Central memory CD8-positive, alpha-beta T cell (primary cell): ENCODE data around the gene ZNF138.

ENCODE experiments used
- ATAC-seq: fragments of 150-1000 bp; cut with Tn5 transposase; replicated peaks from 2 replicates; pipeline ENCODE4 v1.10.0; 2022; ENCODE audit warnings: mild to moderate bottlenecking, moderate FRiP score, moderate number of reproducible peaks; ENCODE audit not compliant: poor library complexity, severe bottlenecking; ENCODE audit errors: extremely low read depth
- DNase-seq, 2 donors: peaks; one replicate each; pipeline ENCODE4 v3.0.0; 2021; ENCODE audit warnings: low spot score in 2 of 2
- H3K27ac Mint-ChIP-seq: one replicate; pipeline ENCODE4 v1.8.0; 2022; ENCODE audit warnings: low read depth, mild to moderate bottlenecking, moderate library complexity, mixed read lengths
- H3K27me3 Mint-ChIP-seq: one replicate; pipeline ENCODE4 v1.8.0; 2022; ENCODE audit warnings: mixed read lengths
- H3K36me3 Mint-ChIP-seq: one replicate; pipeline ENCODE4 v1.8.0; 2022; ENCODE audit warnings: mild to moderate bottlenecking, moderate library complexity, mixed read lengths; ENCODE audit not compliant: insufficient read depth
- H3K4me1 Mint-ChIP-seq: one replicate; pipeline ENCODE4 v1.8.0; 2022; ENCODE audit warnings: mixed read lengths
- H3K4me3 Mint-ChIP-seq: one replicate; pipeline ENCODE4 v1.8.0; 2022; ENCODE audit warnings: mild to moderate bottlenecking, moderate library complexity, mixed read lengths
- H3K9me3 Mint-ChIP-seq: one replicate; pipeline ENCODE4 v1.8.0; 2022; ENCODE audit warnings: mixed read lengths

Gene ZNF138

DNA sequence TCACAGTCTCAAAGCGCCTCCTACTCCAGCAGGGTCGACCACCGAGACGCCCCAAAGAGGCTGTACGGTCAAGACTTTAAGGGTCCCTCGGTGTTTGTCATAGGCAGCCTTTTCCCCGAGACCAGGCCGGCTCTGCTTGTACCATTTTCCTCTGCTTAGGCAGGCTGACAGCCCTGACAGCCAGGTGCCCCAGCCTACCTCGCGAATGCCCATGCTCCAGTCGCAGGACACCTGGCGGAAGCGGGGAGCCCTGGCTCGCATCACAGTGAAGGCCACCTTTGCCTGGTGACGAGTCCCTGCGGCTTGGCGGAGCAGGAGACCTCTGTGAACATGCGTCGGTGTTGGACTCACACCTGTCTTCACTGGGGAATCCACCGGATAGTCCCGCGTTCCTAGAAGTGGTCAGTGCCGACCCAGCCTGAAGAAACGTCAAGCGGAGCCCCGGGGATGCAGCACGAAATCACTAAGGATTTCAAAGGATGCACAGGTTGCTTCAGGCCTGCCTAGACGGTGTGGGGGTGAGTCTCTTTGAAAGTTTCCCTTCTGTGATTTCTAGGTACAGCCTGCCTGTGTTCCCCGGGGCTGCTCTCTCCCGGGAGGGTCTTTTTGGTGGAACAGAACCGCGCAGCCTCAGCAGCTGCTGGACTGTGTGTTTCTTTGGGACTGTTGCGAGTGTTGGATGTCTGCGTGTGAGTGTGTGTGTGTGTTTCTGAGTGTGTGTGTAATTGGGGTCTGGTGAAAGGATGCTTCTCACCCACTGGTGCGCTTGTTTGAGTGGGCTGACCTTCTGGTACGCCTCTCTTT lies 78.3 kb downstream of the ZNF138 start:
- peaks cover 5% of the 10 kb centered on the region for H3K36me3 Mint-ChIP-seq
- H3K27ac Mint-ChIP-seq, result no peak overlapping the region
- H3K9me3 Mint-ChIP-seq, result no peaks in the 10 kb centered on the region
- H3K27me3 Mint-ChIP-seq, result peaks cover 49% of the 10 kb centered on the region
- DNase-seq (no peak), ATAC-seq (no peak)
- no peak overlapping the region for H3K4me3 Mint-ChIP-seq
- peaks cover 8% of the 10 kb centered on the region for H3K4me1 Mint-ChIP-seq

GRCh38 chr7:64873155-64873500 lies 78.9 kb downstream of the ZNF138 start:
- H3K27ac Mint-ChIP-seq, result no peak overlapping the region
- ATAC-seq, result no peak
- no peaks in the 10 kb centered on the region for H3K9me3 Mint-ChIP-seq
- peaks cover 55% of the 10 kb centered on the region for H3K27me3 Mint-ChIP-seq
- no peak overlapping the region for H3K4me3 Mint-ChIP-seq
- DNase-seq, result no peak
- H3K4me1 Mint-ChIP-seq, result peaks cover 13% of the 10 kb centered on the region
- peaks cover 7% of the 10 kb centered on the region for H3K36me3 Mint-ChIP-seq

- Mint-ChIP-seq H3K36me3 (peaks cover 7% of the 10 kb centered on the region), H3K27me3 (peaks cover 59% of the 10 kb centered on the region), H3K9me3 (no peaks in the 10 kb centered on the region), H3K4me1 (peaks cover 13% of the 10 kb centered on the region), H3K27ac (no peak overlapping the region), H3K4me3 (no peak overlapping the region)
- DNase-seq (no peak), ATAC-seq (no peak)
These were observed 79.3 kb downstream of the ZNF138 start for GRCh38 chr7:64873517-64873916.

GRCh38 chr7:64874114-64874513 lies 79.9 kb downstream of the ZNF138 start:
- peaks cover 65% of the 10 kb centered on the region for H3K27me3 Mint-ChIP-seq
- peaks cover 13% of the 10 kb centered on the region for H3K4me1 Mint-ChIP-seq
- no peaks in the 10 kb centered on the region for H3K9me3 Mint-ChIP-seq
- H3K27ac Mint-ChIP-seq, result no peak overlapping the region
- DNase-seq, result no peak
- no peak for ATAC-seq
- peaks cover 7% of the 10 kb centered on the region for H3K36me3 Mint-ChIP-seq
- H3K4me3 Mint-ChIP-seq, result no peak overlapping the region

DNA sequence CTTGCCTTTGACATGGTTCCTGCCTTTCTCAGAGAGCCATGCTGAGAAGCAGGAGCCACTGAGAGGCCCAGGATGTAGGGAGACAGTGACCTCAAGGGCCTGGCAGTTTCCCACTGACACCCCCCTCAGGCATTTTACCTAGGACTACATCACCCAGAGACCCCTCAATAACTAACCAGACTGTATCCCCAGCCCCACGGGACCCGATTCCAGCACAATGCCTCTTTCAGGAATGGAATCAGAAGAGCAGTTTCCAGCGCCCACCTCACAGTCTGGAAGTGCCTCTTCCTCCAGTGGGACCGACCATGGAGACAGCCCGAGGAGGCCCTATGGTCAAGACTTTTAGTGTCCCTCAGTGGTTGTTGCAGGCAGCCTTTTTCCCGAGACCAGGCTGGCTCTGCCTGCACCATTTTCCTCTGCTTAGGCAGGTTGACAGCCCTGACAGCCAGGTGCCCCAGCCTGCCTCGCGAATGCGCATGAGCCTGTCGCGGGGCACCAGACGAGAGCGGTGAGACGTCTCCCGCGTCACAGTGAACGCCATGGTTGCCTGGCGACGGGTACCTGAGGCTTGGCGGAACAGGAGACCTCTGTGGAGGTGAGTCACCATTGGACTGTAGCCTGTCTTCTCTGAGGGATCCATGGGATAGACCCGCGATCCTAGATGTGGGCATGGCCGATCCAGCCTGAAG lies 80.5 kb downstream of the ZNF138 start:
- peaks cover 67% of the 10 kb centered on the region for H3K27me3 Mint-ChIP-seq
- H3K36me3 Mint-ChIP-seq, result peaks cover 7% of the 10 kb centered on the region
- no peak overlapping the region for H3K27ac Mint-ChIP-seq
- no peak overlapping the region for H3K4me3 Mint-ChIP-seq
- no peak for DNase-seq
- no peak for ATAC-seq
- no peaks in the 10 kb centered on the region for H3K9me3 Mint-ChIP-seq
- H3K4me1 Mint-ChIP-seq, result peaks cover 13% of the 10 kb centered on the region

DNA sequence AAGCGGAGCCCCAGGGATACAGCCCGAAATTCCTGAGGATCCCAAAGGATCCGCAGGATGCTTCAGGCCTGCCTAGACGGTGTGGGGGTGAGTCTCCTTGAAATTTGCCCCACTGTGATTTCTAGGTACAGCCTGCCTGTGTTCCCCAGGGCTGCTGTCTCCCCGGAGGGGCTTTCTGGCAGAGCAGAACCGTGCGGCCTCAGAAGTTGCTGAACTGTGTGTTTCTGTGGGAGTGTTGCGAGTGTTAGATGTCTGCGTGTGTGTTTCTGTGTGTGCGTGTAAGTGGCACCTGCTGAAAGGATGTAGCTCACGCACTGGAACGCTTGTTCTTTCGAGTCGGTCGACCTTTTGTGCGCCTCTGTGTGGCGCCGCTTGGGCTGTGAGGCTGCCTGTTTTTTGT lies 81.0 kb downstream of the ZNF138 start:
- Mint-ChIP-seq H3K4me3 (no peak overlapping the region), H3K9me3 (no peaks in the 10 kb centered on the region), H3K27ac (no peak overlapping the region), H3K36me3 (peaks cover 7% of the 10 kb centered on the region), H3K4me1 (peaks cover 13% of the 10 kb centered on the region), H3K27me3 (peaks cover 67% of the 10 kb centered on the region)
- DNase-seq, result no peak
- no peak for ATAC-seq

- H3K9me3 Mint-ChIP-seq, result no peaks in the 10 kb centered on the region
- no peak overlapping the region for H3K4me3 Mint-ChIP-seq
- peaks cover 65% of the 10 kb centered on the region for H3K27me3 Mint-ChIP-seq
- H3K36me3 Mint-ChIP-seq, result peaks cover 7% of the 10 kb centered on the region
- peaks cover 13% of the 10 kb centered on the region for H3K4me1 Mint-ChIP-seq
- no peak overlapping the region for H3K27ac Mint-ChIP-seq
- no peak for DNase-seq
- no peak for ATAC-seq
These were observed 81.6 kb downstream of the ZNF138 start for GRCh38 chr7:64875658-64876406.

- Mint-ChIP-seq H3K4me1 (peaks cover 13% of the 10 kb centered on the region), H3K36me3 (peaks cover 7% of the 10 kb centered on the region), H3K9me3 (no peaks in the 10 kb centered on the region), H3K4me3 (peak overlapping the region; percentile 74), H3K27me3 (peaks cover 65% of the 10 kb centered on the region), H3K27ac (peak overlapping the region; percentile 82)
- peak in 1 of 2 donors; percentile 63 for DNase-seq
- ATAC-seq, result peak; percentile 82
These were observed 82.8 kb downstream of the ZNF138 start for GRCh38 chr7:64876792-64877713.

- peaks cover 7% of the 10 kb centered on the region for H3K36me3 Mint-ChIP-seq
- H3K27ac Mint-ChIP-seq, result peak overlapping the region; percentile 82
- H3K27me3 Mint-ChIP-seq, result peaks cover 67% of the 10 kb centered on the region
- no peak for DNase-seq
- peaks cover 18% of the 10 kb centered on the region for H3K4me1 Mint-ChIP-seq
- H3K9me3 Mint-ChIP-seq, result no peaks in the 10 kb centered on the region
- ATAC-seq, result peak; percentile 47
- peak overlapping the region; percentile 74 for H3K4me3 Mint-ChIP-seq
These were observed 83.7 kb downstream of the ZNF138 start for GRCh38 chr7:64877714-64878610.

DNA sequence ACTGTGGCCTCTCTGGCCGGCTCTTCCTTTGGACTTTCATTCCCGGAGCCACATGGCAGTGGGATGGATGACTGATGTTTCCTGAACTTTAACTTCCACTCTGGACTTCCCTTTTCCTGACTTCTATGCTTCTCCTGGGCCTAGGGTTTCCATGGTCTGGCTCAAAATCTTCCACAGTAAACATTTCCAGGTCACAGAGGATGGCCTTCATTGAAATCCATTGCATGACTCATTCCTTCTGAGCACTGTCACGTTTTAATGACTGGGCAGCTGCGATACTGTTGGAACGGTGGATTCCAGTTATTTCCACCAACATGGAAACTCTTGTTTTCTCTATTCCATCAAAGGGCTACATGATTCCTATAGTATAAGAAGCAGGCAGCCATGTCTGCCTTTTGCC lies 84.5 kb downstream of the ZNF138 start:
- no peaks in the 10 kb centered on the region for H3K9me3 Mint-ChIP-seq
- no peak overlapping the region for H3K4me3 Mint-ChIP-seq
- H3K27me3 Mint-ChIP-seq, result peaks cover 67% of the 10 kb centered on the region
- no peak for DNase-seq
- no peak for ATAC-seq
- H3K4me1 Mint-ChIP-seq, result peaks cover 18% of the 10 kb centered on the region
- H3K27ac Mint-ChIP-seq, result no peak overlapping the region
- peaks cover 7% of the 10 kb centered on the region for H3K36me3 Mint-ChIP-seq

DNA sequence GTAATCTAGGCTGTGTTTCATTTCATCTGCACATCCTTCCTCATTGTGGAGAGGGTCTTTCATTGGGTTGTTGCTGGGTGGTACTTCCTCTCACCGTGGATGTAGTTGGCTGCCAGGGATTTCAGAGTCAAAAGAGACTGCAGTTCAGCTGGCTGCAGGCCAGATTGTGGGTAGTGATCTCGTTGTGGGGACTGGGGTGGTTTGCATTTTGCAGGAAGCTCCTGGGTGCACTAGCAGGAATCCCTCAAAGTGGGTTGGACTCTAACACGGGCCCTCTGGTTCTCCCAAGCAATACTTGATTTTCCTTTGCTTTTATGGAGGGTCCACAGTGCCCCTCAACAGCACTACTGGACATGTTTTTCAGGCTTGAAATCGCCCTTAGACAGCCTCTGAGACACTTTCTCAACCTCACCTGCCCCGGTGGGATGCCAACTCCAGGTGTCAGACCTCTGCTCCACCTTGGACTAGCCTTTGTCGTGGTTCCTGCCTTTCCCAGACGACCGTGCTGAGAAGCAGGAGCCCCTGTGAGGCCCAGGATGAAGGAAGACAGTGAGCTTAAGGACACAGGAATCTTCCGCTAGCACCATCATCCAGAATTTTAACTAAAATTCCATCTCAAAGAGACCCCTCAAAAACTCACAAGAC lies 85.0 kb downstream of the ZNF138 start:
- peaks cover 18% of the 10 kb centered on the region for H3K4me1 Mint-ChIP-seq
- no peak for ATAC-seq
- no peak for DNase-seq
- no peak overlapping the region for H3K4me3 Mint-ChIP-seq
- peaks cover 67% of the 10 kb centered on the region for H3K27me3 Mint-ChIP-seq
- no peak overlapping the region for H3K27ac Mint-ChIP-seq
- peaks cover 7% of the 10 kb centered on the region for H3K36me3 Mint-ChIP-seq
- no peaks in the 10 kb centered on the region for H3K9me3 Mint-ChIP-seq
